EH (cell line): ENCODE measurements around the gene RBM20.
"Not testable (repeated sequence)": the region's sequence is repeated elsewhere in the genome, so short reads cannot be mapped to it uniquely, and the experiment has no call there.

Source experiments
- DNase-seq: peaks from one replicate; pipeline ENCODE4 v3.0.0-alpha.2; 2015; ENCODE audit warnings: low read depth

Gene RBM20

GRCh38 chr10:110705596-110705995 lies 61.5 kb downstream of the RBM20 start:
- not testable (repeated sequence) for DNase-seq

- DNase-seq = peak; percentile 96
These were observed 62.6 kb downstream of the RBM20 start for GRCh38 chr10:110706690-110707098.

DNA sequence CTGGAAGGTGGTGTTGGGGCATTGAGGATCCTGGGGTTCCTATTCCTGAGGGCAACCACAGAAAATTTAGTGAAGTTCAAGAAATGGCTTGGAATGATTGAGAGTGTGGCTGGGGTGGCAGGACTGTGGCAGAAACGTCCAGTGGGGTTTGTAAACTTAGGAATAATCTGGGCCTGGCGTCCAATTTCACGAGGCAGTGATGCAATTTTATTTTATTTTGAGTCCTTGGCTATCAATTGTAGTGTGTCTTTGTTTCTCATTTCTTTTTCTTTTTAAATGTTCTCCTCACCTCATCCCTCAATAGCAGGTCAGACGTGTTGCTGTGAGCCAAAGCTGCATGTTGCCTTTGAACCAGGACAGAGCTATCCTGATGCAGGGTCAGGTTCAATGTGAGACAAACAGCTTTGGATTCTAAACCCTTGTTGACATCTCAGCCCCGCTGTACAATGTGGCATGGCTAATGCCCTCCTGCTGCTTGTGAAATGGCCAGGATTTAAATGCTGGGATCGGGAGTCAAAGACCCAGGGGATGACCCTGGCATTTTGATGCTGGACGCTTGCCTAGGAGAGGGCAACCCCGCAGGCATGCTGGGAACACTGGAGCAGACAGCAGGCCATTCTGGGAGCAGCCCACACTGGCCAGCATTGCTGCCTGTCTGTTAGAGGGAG lies 64.8 kb downstream of the RBM20 start:
- no peak for DNase-seq

- no peak for DNase-seq
These were observed 65.3 kb downstream of the RBM20 start for GRCh38 chr10:110709444-110709828.

DNA sequence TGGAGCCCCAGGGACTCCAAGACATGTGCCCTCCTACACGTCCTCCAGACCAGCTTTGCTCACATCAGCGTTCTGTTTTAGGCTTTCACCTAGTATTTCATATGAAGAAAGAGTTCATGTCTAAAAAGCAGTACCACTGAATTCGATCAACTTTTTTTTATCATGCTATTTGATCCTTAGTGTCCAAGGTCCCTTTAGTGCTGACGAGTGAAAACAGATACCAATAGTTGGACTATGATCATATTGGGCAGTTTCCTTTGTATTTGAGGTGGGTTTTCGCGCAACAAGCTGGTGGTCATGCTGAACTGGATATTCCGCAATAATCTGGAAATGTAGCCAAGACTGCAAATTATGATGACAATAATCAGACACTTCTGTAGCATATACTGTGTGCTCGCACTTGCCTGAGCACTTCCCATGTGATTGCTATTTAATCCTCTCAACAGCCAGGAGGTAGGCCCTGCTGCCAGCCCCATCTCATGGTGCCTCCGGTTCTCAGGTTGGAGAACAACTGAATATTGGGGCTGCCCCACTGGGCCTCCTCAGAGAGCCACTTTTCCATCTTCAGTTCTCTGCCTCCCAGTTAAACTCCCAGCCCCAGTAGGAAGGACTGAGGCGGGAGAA lies 65.9 kb downstream of the RBM20 start:
- DNase-seq = no peak

DNA sequence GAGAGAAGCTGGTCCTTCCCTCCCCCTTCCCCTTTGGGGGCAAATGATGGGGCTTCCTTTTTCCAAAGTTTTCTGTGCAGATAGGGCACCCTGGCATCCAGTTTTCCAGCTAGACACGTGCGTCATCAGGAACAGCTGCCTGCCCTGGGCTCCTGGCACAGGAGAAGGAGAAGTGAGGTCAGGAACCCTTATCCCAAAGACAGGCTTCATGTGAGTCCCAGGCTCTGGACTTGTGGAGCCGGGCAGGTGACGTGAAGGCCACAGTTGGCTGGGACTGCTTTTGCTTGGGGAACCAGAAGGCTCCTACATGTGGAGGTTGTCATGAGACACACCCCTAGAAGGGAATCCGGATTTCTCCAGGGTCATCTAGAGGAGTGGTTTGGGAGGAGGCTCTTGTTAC lies 66.5 kb downstream of the RBM20 start:
- no peak for DNase-seq

DNA sequence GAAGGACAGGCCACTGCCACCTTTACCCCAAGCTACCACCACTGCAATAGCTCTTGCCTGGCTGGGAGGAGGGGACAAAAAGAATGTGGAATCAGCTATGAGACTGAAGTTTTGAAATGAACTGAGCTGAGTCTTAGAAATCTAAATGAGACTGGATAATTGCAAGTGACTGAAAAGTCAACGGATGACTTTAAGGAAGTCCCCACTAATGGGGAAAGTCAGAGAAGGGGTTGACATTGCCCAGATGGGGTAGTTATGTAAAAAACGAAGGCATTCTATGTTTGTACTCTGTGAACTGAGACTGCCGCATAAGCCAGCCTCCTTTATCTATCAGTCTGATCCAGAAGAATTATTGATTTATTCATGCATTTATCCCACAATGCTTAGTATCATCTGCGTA lies 67.2 kb downstream of the RBM20 start:
- DNase-seq = no peak

- DNase-seq = no peak
These were observed 70.2 kb downstream of the RBM20 start for GRCh38 chr10:110714356-110714755.

GRCh38 chr10:110717781-110718589 lies 73.8 kb downstream of the RBM20 start:
- no peak for DNase-seq

DNA sequence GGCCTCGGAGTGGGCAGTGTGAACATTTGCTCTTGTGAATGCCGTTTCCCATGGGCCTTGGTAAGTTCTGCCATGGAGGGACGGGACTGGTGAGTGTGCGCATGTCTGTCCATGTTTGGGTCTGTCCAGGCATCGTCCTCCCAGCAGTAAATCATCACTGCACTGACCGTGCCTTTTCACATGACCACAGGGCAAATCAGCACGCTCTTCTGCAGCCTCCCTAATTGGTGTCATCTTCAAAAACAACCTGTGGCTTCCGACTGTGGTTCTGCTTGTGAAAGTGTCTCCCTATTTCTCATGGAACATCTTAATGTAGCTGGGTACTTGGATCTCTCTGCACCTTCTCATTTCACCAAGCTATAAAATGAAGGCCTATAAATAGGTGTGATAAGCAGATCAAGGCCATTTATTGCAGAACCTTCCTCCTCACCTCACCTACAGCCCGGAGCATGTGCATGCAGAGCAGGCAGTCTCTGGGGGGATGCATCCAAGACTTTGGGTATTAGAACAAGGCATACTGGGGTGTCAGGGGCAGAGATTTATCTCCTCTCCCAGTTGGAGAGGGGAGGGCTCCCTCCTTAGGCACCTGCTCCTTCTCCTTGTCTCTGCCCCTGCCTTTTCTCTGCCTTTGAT lies 77.4 kb downstream of the RBM20 start:
- DNase-seq = no peak

DNA sequence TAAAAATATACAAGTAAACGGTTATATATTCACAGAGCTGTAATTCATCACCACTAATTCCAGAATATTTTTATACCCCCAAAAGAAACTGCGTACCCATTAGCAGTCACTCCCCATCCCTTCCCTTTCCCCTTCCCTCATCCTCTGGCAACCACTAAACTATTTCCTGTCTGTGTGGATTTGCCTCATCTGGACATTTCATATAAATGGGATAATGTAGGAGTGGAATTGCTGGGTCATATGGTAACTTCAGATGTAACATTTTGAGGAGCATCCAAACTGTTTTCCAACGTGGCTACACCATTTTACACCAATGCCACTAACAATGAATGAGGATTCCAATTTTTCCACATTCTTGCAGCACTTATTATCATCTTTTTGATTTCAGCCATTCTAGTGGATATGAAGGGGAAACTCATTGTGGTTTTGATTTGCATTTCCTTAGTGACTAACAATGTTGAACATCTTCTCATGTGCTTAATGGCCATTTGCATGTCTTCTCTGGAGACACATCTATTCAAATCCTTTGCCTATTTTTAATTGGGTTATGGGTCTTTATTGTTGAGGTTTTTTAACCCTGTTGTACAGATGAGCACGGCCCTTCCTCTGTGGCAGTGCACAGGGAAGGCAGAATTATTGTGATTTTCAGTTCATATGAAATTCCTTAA lies 79.2 kb downstream of the RBM20 start:
- DNase-seq = no peak

- no peak for DNase-seq
These were observed 80.2 kb downstream of the RBM20 start for GRCh38 chr10:110724116-110724921.

DNA sequence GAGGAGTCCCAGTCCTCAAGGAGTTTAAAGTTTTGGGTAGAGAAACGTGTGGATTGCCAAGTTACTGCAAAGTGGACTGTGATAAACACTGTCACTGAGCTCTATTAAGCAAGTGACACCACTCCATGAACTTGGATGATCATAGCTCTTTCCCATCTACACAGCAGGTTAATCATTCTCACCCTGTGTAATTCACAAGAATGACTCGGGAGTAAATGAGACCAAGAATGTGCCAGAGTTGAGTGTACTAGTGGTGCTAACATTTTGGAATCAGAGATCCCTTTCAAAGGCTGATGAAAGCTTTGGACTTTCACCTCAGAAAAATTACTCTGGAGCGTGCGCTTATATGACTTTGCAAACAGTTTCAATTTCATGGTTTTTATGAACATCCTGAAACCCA lies 80.8 kb downstream of the RBM20 start:
- no peak for DNase-seq

GRCh38 chr10:110725801-110726630 lies 81.9 kb downstream of the RBM20 start:
- peak; percentile 30 for DNase-seq

DNA sequence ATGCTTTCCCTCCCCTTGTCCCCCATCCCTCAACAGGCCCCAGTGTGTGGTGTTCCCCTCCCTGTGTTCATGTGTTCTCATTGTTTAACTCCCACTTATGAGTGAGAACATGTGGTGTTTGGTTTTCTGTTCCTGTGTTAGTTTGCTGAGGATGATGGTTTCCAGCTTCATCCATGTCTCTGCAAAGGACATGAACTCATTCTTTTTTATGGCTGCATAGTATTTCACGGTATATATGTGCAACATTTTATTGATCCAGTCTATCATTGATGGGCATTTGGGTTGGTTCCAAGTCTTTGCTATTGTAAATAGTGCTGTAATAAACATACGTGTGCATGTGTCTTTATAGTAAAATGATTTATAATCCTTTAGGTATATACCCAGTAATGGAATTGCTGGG lies 83.6 kb downstream of the RBM20 start:
- not testable (repeated sequence) for DNase-seq

GRCh38 chr10:110730345-110731050 lies 86.4 kb downstream of the RBM20 start:
- DNase-seq = no peak

- DNase-seq = no peak
These were observed 89.2 kb downstream of the RBM20 start for GRCh38 chr10:110733218-110733952.

- no peak for DNase-seq
These were observed 91.5 kb downstream of the RBM20 start for GRCh38 chr10:110735620-110736027.
